ENCODE results near the gene KIF27. TPM values are rescaled to one million over a fixed set of nuclear protein-coding genes. Genes with fewer than 3 reads are reported as not detected.
A peak's percentile ranks its signal among the peaks of the same experiment; 100 is the strongest.
"Not testable (repeated sequence)": the region's sequence is repeated elsewhere in the genome, so short reads cannot be mapped to it uniquely, and the experiment has no call there.

KIF27 gene
- total and polyA plus RNA-seq, 7 donors = 0.23 to 7.8 (median 3.4) TPM; not detected in 1

DNA sequence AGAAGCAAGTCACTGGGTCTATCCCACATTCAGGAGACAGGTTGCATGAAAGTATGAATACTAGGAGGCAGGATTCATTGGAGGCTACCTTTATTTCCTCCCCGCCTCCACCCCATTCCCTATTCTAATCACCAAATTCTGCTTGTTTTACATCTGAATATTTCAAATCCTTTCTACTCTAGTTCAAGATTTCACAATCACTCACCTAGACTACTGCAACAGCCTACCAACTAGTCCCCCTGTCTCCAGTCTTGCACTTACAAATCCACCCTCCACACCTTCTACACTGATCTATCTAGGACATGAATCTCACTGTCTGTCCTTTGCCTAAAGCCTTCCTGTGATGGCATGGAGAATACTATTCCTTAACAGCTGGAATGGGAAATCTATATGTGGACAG lies 6.4 kb upstream of the KIF27 start:
- no peak for DNase-seq
- H3K27me3 ChIP-seq = no peaks in the 10 kb centered on the region
- TF ChIP-seq EP300 (IDR thresholded peaks at IDR 0.05) (no peak), POLR2A (IDR thresholded peaks at IDR 0.05) (no peak), POLR2AphosphoS5 (IDR thresholded peaks at IDR 0.05) (no peak)
- TF ChIP-seq, protein P1, sequence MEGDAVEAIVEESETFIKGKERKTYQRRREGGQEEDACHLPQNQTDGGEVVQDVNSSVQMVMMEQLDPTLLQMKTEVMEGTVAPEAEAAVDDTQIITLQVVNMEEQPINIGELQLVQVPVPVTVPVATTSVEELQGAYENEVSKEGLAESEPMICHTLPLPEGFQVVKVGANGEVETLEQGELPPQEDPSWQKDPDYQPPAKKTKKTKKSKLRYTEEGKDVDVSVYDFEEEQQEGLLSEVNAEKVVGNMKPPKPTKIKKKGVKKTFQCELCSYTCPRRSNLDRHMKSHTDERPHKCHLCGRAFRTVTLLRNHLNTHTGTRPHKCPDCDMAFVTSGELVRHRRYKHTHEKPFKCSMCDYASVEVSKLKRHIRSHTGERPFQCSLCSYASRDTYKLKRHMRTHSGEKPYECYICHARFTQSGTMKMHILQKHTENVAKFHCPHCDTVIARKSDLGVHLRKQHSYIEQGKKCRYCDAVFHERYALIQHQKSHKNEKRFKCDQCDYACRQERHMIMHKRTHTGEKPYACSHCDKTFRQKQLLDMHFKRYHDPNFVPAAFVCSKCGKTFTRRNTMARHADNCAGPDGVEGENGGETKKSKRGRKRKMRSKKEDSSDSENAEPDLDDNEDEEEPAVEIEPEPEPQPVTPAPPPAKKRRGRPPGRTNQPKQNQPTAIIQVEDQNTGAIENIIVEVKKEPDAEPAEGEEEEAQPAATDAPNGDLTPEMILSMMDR (IDR thresholded peaks at IDR 0.05) = no peak
- no peak overlapping the region for H3K27ac ChIP-seq
- no peak overlapping the region for H3K4me3 ChIP-seq
- intact Hi-C loops (cut with DNase I) = loop anchor here (10.0 kb wide), 2 partner anchors 113 to 223 kb away; partner anchors contain the start of genes GKAP1 and UBQLN1
- H3K36me3 ChIP-seq = no peaks in the 10 kb centered on the region
- H3K4me1 ChIP-seq = no peaks in the 10 kb centered on the region
- H3K9me3 ChIP-seq = no peaks in the 10 kb centered on the region
- 95 to 98% methylated on average over 1 of the region's 1 CpG for WGBS, 2 donors

GRCh38 chr9:83920469-83920926 lies 734 bp downstream of the KIF27 start:
- DNase-seq = peak; percentile 74
- Histone ChIP-seq H3K4me3 (peak overlapping the region; percentile 67 to 92 (median 82)), H3K27me3 (no peaks in the 10 kb centered on the region), H3K27ac (peak overlapping the region; percentile 92 to 99 (median 97)), H3K4me1 (peaks cover 0 to 9% (median 8%) of the 10 kb centered on the region in 4 donors), H3K36me3 (no peaks in the 10 kb centered on the region), H3K9me3 (no peaks in the 10 kb centered on the region)
- WGBS, 2 donors = 2 to 3% methylated on average over 16 of the region's 16 CpGs
- intact Hi-C loops (cut with DNase I) = loop anchor here (2.0 to 10.0 kb wide), 3 partner anchors 60 to 216 kb away; partner anchors contain the start of genes GKAP1, HNRNPK, RMI1 and UBQLN1
- no peak for TF ChIP-seq POLR2AphosphoS5 (IDR thresholded peaks at IDR 0.05)
- TF ChIP-seq, protein P1 (IDR thresholded peaks at IDR 0.05) = peak in 1 of 4 experiments; percentile 17

DNA sequence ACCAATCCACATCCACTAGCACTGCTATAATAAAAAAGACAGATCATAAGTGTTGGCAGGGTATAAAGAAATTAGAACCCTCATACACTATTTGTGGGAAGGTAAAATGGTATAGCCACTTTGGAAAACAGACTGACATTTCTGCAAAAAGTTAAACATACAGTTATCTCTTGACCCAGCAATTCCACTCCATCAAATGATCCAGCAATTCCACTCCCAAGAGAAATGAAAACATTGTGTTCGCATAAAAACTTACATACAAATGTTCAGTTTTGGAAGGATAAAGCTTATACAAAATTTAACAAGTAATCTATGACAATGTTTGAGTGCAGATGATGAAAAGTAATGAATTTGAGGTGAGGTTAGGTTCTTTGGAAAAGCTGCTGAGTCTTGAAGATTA lies 2.1 kb downstream of the KIF27 start:
- no peaks in the 10 kb centered on the region for H3K36me3 ChIP-seq
- 94 to 97% methylated on average over 1 of the region's 1 CpG for WGBS, 2 donors
- peaks cover 0 to 9% (median 8%) of the 10 kb centered on the region in 4 donors for H3K4me1 ChIP-seq
- no peaks in the 10 kb centered on the region for H3K27me3 ChIP-seq
- H3K4me3 ChIP-seq = no peak overlapping the region
- intact Hi-C loops (cut with DNase I) = no loop called here
- no peak for DNase-seq
- no peaks in the 10 kb centered on the region for H3K9me3 ChIP-seq
- no peak overlapping the region for H3K27ac ChIP-seq
- TF ChIP-seq POLR2AphosphoS5 (IDR thresholded peaks at IDR 0.05) (no peak), POLR2A (IDR thresholded peaks at IDR 0.05) (no peak), EP300 (IDR thresholded peaks at IDR 0.05) (no peak)
- TF ChIP-seq, protein P1 (IDR thresholded peaks at IDR 0.05) = no peak

- intact Hi-C loops (cut with DNase I) = loop anchor here (5.0 kb wide), 1 partner anchor 290 kb away; the partner anchor contains the start of gene IDNK
- not testable (repeated sequence) for H3K27me3 ChIP-seq, H3K4me3 ChIP-seq, H3K4me1 ChIP-seq, H3K36me3 ChIP-seq, H3K9me3 ChIP-seq, DNase-seq, H3K27ac ChIP-seq
- TF ChIP-seq, protein P1 (IDR thresholded peaks at IDR 0.05) = peak in 1 of 4 experiments; percentile 34
- WGBS, 2 donors = 31 to 34% methylated on average over 3 of the region's 3 CpGs
These were observed 9.0 kb downstream of the KIF27 start for GRCh38 chr9:83912194-83912593.

GRCh38 chr9:83906144-83906543 lies 15.1 kb downstream of the KIF27 start:
- Histone ChIP-seq H3K27me3 (no peaks in the 10 kb centered on the region), H3K4me1 (no peaks in the 10 kb centered on the region), H3K36me3 (no peaks in the 10 kb centered on the region), H3K4me3 (no peak overlapping the region), H3K9me3 (no peaks in the 10 kb centered on the region), H3K27ac (no peak overlapping the region)
- no peak for DNase-seq
- TF ChIP-seq POLR2AphosphoS5 (IDR thresholded peaks at IDR 0.05) (no peak), POLR2A (IDR thresholded peaks at IDR 0.05) (no peak), EP300 (IDR thresholded peaks at IDR 0.05) (no peak)
- TF ChIP-seq, protein P1 (IDR thresholded peaks at IDR 0.05) = no peak
- intact Hi-C loops (cut with DNase I) = no loop called here

DNA sequence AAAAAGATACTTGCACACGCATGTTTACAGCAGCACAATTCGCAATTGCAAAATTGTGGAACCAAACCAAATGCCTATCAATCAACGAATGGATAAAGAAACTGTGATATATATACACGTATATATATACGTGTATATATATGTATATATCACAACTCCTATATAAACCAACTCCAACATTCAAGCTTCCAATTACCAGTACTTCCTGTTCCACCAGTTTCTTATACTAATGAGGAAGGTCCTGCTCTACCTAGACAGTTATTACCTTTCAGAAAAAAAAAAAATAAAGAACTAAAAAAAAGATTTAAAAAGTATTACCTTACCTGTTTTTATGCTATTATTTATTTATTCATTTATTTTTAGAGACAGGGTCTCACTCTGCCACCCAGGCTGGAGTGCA lies 20.6 kb downstream of the KIF27 start:
- H3K9me3 ChIP-seq; H3K4me3 ChIP-seq; intact Hi-C loops (cut with DNase I); H3K36me3 ChIP-seq; H3K4me1 ChIP-seq; DNase-seq; H3K27ac ChIP-seq; H3K27me3 ChIP-seq: not testable (repeated sequence)
- WGBS, 2 donors = 57 to 87% methylated on average over 5 of the region's 5 CpGs

- H3K27me3 ChIP-seq; H3K36me3 ChIP-seq; H3K27ac ChIP-seq; H3K4me3 ChIP-seq; H3K4me1 ChIP-seq; DNase-seq; H3K9me3 ChIP-seq; intact Hi-C loops (cut with DNase I): not testable (repeated sequence)
- 86 to 87% methylated on average over 2 of the region's 2 CpGs for WGBS, 2 donors
These were observed 26.9 kb downstream of the KIF27 start for GRCh38 chr9:83894301-83894700.

All from sigmoid colon (tissue), 7 donors.